Activated gamma-delta T cell (primary cell): ENCODE results near the gene SYNPR.
"Not testable (repeated sequence)": the region's sequence is repeated elsewhere in the genome, so short reads cannot be mapped to it uniquely, and the experiment has no call there.

Experiments used
- DNase-seq: peaks from one replicate; lab custom pipeline; 2025; lab: John Stamatoyannopoulos, UW

The SYNPR gene

GRCh38 chr3:63624941-63625560 lies 346.9 kb downstream of the SYNPR start:
- DNase-seq = no peak

GRCh38 chr3:63631670-63632069 lies 353.6 kb downstream of the SYNPR start:
- no peak for DNase-seq

GRCh38 chr3:63635186-63635585 lies 357.1 kb downstream of the SYNPR start:
- no peak for DNase-seq

GRCh38 chr3:63639806-63640205 lies 361.7 kb downstream of the SYNPR start:
- no peak for DNase-seq

GRCh38 chr3:63642488-63642887 lies 364.4 kb downstream of the SYNPR start:
- DNase-seq = no peak

GRCh38 chr3:63644212-63644797 lies 366.2 kb downstream of the SYNPR start:
- no peak for DNase-seq

- not testable (repeated sequence) for DNase-seq
These were observed 367.0 kb downstream of the SYNPR start for GRCh38 chr3:63644928-63645781.

GRCh38 chr3:63652066-63652725 lies 374.1 kb downstream of the SYNPR start, which contains the start of gene SNTN:
SNTN (plus strand) TSS chr3:63652675; CDS start chr3:63652688, 13 bp downstream.
- no peak for DNase-seq

- DNase-seq = no peak
These were observed 376.1 kb downstream of the SYNPR start for GRCh38 chr3:63654211-63654610.

GRCh38 chr3:63654931-63655330 lies 376.8 kb downstream of the SYNPR start:
- DNase-seq = no peak

- DNase-seq = no peak
These were observed 377.4 kb downstream of the SYNPR start for GRCh38 chr3:63655519-63655918.

GRCh38 chr3:63656786-63657185 lies 378.7 kb downstream of the SYNPR start:
- DNase-seq = no peak

- no peak for DNase-seq
These were observed 383.1 kb downstream of the SYNPR start for GRCh38 chr3:63661242-63661641.

- no peak for DNase-seq
These were observed 383.9 kb downstream of the SYNPR start for GRCh38 chr3:63662011-63662410.

- DNase-seq = no peak
These were observed 384.4 kb downstream of the SYNPR start for GRCh38 chr3:63662500-63662899.
